ENCODE measurements around the gene DCDC2B. TPM values are rescaled to one million over a fixed set of nuclear protein-coding genes. Genes with fewer than 3 reads are reported as not detected.
"Not testable (repeated sequence)": the region's sequence is repeated elsewhere in the genome, so short reads cannot be mapped to it uniquely, and the experiment has no call there.

DCDC2B gene
- not detected in 2 replicates for total RNA-seq (2014; rRNA removed; shearing (Covaris generic))

DNA sequence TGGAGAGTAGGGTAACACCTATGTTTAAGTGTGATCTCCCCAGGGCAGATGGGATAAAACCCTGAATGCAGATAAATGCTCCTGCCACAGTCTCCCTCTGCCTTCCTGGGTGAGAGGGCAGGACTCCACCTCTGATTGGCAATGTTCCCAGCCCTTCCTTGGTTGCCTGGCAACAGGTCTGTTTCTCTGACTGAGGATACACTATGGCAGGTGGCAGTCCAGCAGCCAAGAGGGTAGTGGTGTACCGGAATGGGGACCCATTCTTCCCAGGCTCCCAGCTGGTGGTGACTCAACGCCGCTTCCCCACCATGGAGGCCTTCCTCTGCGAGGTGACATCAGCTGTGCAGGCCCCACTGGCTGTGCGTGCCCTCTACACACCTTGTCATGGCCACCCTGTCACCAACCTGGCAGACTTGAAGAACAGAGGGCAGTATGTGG lies at the start of gene DCDC2B:
Gene DCDC2B, plus strand, starts transcription at position 199 of the 438 bp plus-strand sequence. Its CDS starts 5 bp downstream, at position 204.
- Histone ChIP-seq H3K4me1 (peaks cover 10% of the 10 kb centered on the region), H3K36me3 (no peaks in the 10 kb centered on the region), H3K27ac (peak within 1 kb of the TSS; percentile 9; the same call in 1 of the 2 replicates), H3K27me3 (no peaks in the 10 kb centered on the region), H3K4me3 (no peak within 1 kb of the TSS), H3K9me3 (replicated peaks) (no peaks in the 10 kb centered on the region)
- DNase-seq = peak; percentile 96

DNA sequence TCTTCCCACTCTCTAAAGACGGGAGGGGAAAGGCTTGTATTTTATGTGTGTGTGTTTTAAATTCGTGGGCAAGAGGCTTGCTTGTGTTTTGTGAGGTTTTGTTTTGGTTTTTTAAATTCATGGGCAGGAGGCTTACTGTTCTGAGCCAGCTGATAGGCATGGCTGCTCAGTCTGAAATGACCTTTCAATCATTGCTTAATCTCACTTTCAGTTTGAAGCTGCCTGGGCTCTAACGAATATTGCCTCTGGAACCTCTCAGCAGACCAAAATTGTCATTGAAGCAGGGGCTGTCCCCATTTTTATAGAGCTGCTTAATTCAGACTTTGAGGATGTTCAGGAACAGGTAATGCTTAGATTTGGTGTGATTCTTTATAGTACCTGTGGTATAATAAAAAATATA lies 49.7 kb upstream of the DCDC2B start:
- no peaks in the 10 kb centered on the region for H3K27me3 ChIP-seq
- no peaks in the 10 kb centered on the region for H3K9me3 ChIP-seq (replicated peaks)
- no peaks in the 10 kb centered on the region for H3K4me1 ChIP-seq
- H3K4me3 ChIP-seq = no peak overlapping the region
- peaks cover 71% of the 10 kb centered on the region for H3K36me3 ChIP-seq
- DNase-seq = no peak
- H3K27ac ChIP-seq = no peak overlapping the region

DNA sequence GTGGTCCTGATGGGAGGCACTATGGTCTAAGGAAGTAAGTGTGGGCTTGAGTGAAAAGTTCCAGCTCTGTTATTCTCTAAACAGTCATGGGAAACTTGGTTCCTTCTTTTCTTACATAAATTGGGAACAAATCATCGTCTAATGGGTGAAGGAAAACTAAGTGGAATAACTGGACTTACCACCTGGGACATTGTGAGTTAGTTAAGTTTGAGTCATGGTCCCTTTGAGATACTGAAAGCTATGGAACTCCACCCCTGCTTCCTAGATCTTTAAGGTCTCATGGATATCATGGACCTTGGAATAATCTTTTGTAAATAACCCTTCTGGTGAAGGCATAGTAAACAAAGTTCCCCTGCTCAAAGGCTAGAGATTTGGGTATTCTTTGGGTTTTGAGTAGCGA lies 45.5 kb upstream of the DCDC2B start:
- H3K4me1 ChIP-seq = no peaks in the 10 kb centered on the region
- H3K36me3 ChIP-seq = peaks cover 64% of the 10 kb centered on the region
- no peak overlapping the region for H3K27ac ChIP-seq
- no peak overlapping the region for H3K4me3 ChIP-seq
- H3K27me3 ChIP-seq = no peaks in the 10 kb centered on the region
- DNase-seq = no peak
- H3K9me3 ChIP-seq (replicated peaks) = no peaks in the 10 kb centered on the region

DNA sequence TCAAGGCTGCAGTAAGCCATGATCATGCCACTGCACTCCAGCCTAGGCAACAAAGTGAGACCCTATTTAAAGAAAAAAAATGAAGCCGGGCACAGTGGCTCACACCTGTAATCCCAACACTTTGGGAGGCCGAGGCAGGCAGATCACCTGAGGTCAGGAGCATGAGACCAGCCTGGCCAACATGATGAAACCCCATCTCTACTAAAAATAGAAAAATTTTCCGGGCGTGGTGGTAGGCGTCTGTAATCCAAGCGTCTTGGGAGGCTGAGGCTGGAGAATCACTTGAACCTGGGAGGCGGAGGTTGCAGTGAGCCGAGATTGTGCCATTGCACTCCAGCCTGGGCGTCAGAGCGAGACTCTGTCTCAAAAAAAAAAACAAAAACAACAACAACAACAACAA lies 43.3 kb upstream of the DCDC2B start:
- not testable (repeated sequence) for H3K27me3 ChIP-seq; H3K4me3 ChIP-seq; DNase-seq; H3K9me3 ChIP-seq (replicated peaks); H3K27ac ChIP-seq; H3K4me1 ChIP-seq
- peaks cover 59% of the 10 kb centered on the region for H3K36me3 ChIP-seq

DNA sequence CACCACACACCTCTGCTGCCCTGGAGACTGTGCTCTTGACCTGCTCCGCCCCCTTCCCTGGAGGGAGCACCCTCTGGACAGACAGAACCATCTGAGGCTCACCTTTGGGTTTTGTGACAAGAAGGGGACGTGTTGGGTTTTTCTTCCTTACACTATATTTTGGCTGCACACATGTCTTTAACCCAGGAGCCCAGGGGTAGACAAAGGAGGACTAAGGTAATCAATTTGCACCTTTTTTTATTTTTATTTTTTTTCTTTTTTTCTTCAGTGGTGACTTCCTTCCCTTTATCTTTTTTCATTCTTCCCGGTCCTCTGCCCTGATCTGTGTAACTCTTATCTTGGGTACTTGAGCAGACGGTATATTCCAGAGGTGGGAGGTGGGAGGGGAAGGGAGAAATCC lies 37.9 kb upstream of the DCDC2B start:
- no peaks in the 10 kb centered on the region for H3K9me3 ChIP-seq (replicated peaks)
- H3K27me3 ChIP-seq = no peaks in the 10 kb centered on the region
- H3K36me3 ChIP-seq = peaks cover 55% of the 10 kb centered on the region
- H3K4me1 ChIP-seq = no peaks in the 10 kb centered on the region
- DNase-seq = no peak
- H3K4me3 ChIP-seq = no peak overlapping the region
- no peak overlapping the region for H3K27ac ChIP-seq

DNA sequence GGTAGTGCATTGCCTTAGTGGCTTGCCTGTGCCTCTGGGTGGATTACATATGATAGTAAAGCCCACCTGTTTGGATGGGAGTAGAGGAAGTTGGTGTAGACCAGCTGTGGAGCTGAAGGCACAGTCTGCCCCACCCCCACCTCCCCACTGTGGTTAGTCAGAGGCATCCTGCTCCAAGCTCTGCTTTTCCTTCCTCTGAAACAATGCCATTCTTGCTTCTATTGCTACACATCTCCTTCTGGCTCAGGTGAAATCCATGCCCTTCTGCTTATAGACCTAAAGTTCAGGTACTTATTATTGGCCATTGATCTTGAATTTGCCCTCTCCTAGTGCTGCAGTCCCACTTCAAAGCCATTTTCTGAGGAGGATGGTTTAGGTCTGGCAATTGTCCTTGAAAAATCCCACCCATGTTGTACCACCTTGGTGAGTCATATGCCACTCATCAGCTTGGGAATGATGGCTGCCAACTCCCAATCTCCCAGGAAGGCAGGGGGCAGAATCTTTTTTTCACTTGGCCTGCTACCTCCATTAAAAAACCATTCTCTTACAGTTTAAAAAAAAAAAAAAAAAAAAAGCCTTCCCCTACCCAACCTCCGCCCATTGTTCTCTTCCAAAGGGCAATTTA lies 36.2 kb upstream of the DCDC2B start:
- Histone ChIP-seq H3K27me3 (no peaks in the 10 kb centered on the region), H3K4me3 (no peak overlapping the region), H3K4me1 (no peaks in the 10 kb centered on the region), H3K9me3 (replicated peaks) (no peaks in the 10 kb centered on the region), H3K27ac (no peak overlapping the region), H3K36me3 (peaks cover 44% of the 10 kb centered on the region)
- no peak for DNase-seq

DNA sequence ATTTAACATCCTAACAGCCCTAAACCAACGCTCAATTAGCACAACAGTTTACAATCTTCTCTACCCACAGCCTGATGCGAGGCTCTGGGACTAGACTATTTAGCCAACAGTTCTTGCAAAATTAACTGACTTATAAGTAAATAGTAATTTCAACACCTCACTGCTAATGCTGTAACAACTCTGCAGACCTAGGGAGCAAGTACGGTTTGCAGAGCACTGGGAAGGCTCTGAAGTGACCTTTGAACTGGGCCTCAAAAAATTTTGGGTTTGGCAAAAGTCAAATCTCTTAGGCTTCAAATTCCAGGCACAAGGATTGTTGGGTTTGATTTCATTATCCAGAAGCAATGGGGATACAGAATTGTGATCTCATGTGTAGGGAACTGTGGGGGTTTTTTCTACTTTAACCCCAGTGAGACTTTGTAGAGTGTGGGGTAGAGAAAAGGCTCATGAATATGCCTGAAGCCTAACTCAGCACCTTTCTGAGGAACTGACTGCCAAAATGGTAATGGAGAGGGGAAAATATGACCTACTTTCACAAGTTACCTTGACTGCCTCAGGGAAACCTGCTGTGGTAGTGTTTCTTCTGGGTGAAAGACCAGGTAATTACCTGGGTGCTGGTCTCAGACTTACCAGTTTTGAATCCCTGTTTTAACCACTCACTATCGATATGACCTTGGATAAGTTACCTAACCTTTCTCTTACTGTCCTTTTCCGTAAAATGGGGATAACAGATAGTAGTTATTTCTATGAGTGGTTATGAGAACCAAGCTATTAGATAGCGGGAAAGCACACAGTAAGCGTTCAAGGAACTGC lies 30.3 kb upstream of the DCDC2B start:
- Histone ChIP-seq H3K36me3 (peaks cover 23% of the 10 kb centered on the region), H3K4me3 (peak overlapping the region; percentile 71), H3K4me1 (peaks cover 10% of the 10 kb centered on the region), H3K27me3 (no peaks in the 10 kb centered on the region), H3K27ac (peak overlapping the region; percentile 79; the same call in 1 of the 2 replicates), H3K9me3 (replicated peaks) (no peaks in the 10 kb centered on the region)
- no peak for DNase-seq

DNA sequence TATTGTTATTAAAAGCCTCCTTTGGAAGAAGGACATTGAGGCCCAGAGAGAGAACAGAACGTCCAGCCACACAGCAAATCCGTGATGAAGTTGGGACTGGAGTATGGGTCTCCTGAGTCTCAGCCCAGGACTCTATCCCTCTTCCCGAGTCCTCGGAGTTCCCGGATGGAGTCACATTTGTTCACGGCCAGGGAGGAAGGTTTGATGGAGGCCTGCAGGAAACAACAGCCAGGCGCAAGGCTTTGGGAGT lies 29.8 kb upstream of the DCDC2B start:
- no peaks in the 10 kb centered on the region for H3K9me3 ChIP-seq (replicated peaks)
- no peaks in the 10 kb centered on the region for H3K27me3 ChIP-seq
- no peak for DNase-seq
- peak overlapping the region; percentile 71 for H3K4me3 ChIP-seq
- peaks cover 26% of the 10 kb centered on the region for H3K36me3 ChIP-seq
- H3K27ac ChIP-seq = peak overlapping the region; percentile 79
- peaks cover 10% of the 10 kb centered on the region for H3K4me1 ChIP-seq

DNA sequence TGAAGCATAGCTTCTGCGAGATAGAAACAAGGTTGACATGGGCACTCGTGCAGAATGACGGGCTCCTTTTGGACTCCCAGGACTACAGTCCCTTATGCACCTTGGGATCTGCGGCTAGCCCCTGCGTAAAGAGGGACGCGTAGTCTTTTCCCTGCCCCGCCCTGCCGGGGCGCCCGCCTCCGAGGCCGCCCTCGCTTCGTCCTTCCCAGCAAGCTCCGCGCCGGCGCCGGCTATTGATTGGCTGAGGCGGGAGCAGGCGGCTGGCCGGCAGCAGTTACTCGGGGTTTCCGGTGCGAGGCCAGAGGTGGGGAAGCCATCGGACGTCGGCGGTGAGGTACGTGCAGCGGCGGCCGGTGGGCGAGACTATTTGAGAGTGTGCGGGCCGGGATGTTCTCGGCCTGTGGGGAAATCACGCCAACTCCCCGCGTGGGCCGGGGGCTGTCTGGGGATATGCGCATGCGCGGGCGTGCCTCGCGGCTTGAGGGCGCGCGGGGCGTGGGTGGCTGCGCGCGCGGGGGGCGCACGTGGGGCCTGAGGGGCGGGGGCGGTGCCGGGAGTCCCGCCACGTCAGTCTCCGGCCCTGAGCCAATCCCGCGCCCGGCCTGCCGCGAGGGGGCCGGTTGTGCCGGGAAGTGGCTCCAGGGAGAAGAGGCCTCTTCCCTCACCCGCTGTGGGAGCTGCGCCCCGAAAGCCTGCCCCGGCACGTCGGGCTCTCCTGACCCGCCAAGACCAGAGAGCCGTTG lies 29.3 kb upstream of the DCDC2B start, which contains the start of gene TXLNA:
Gene TXLNA, plus strand, starts transcription at position 233 of the 743 bp plus-strand sequence. CDS start 671 bp downstream, outside the sequence.
- peak; percentile 96 to 97 for DNase-seq
- no peaks in the 10 kb centered on the region for H3K9me3 ChIP-seq (replicated peaks)
- H3K36me3 ChIP-seq = peaks cover 31% of the 10 kb centered on the region
- H3K27ac ChIP-seq = peak within 1 kb of the TSS; percentile 79
- peaks cover 10% of the 10 kb centered on the region for H3K4me1 ChIP-seq
- H3K4me3 ChIP-seq = peak within 1 kb of the TSS; percentile 71
- H3K27me3 ChIP-seq = no peaks in the 10 kb centered on the region

DNA sequence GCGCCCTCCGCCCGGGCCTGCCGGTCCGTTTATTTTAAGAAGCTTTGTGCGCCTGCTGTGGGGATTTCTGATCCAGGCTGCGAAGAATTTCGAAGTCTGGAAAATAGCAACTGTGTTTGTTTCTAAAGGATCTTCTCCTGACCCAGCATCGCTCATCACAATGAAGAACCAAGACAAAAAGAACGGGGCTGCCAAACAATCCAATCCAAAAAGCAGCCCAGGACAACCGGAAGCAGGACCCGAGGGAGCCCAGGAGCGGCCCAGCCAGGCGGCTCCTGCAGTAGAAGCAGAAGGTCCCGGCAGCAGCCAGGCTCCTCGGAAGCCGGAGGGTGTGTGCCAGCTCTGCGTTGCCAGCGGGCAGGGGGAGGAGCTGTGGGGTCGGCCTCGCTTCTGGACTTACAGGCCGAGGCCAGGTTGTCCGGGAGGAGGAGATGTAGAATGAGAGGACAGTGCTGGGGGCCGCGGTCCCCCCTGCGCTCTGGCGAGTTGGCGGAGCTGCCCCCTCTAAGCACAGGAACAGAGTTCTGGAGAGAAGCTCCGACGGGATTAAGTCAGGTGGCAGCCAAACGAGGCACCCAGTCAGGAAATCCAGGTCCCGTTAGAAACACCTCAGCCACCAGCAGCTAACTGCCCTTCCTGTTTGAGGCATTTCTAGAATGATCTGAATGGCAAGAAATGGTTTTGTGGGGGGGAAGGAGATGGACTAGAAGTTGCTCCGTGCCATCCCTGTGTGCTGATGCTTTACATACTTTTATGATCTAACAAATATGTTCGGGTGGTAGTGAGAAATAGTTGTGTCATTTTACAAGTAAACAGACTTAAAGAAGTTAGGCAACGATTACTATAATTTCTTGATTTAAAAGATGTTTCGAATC lies 28.5 kb upstream of the DCDC2B start:
- DNase-seq = peak; percentile 67 to 69
- Histone ChIP-seq H3K27me3 (no peaks in the 10 kb centered on the region), H3K4me1 (peaks cover 10% of the 10 kb centered on the region), H3K27ac (peak overlapping the region; percentile 79), H3K4me3 (peak overlapping the region; percentile 71), H3K9me3 (replicated peaks) (no peaks in the 10 kb centered on the region), H3K36me3 (peaks cover 37% of the 10 kb centered on the region)

DNA sequence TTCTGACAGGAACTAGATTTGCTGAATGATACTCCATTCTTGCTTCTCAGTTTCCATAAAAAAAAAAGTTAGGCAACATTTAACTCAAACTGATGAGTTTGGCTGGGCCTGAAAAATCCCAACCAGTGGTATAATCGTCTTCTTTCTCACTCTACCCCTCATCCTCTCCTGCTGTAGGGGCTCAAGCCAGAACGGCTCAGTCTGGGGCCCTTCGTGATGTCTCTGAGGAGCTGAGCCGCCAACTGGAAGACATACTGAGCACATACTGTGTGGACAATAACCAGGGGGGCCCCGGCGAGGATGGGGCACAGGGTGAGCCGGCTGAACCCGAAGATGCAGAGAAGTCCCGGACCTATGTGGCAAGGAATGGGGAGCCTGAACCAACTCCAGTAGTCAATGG lies 27.8 kb upstream of the DCDC2B start:
- Histone ChIP-seq H3K27ac (no peak overlapping the region), H3K27me3 (no peaks in the 10 kb centered on the region), H3K4me1 (peaks cover 10% of the 10 kb centered on the region), H3K36me3 (peaks cover 43% of the 10 kb centered on the region), H3K9me3 (replicated peaks) (no peaks in the 10 kb centered on the region), H3K4me3 (peak overlapping the region; percentile 71)
- no peak for DNase-seq

DNA sequence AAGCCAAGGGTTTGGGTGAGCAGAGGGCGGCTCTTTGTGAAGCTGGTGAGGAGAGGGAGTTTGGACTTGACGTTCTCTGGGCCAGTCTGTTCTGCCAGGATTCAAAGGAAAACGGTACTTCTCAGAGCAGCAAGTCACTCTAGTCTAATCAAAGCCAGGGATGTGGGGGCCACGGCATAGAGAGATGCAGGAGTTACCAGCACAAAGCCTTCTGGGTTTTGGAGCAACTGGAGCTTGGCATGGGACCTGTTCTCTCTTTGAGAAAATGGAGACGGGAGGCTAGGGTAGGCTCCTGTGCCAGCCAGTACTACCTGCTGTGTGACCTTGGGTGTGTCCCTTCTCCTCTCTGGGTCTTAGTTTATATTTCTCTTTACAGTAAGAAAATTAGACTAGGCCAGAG lies 27.3 kb upstream of the DCDC2B start:
- Histone ChIP-seq H3K9me3 (replicated peaks) (no peaks in the 10 kb centered on the region), H3K36me3 (peaks cover 47% of the 10 kb centered on the region), H3K4me1 (peaks cover 10% of the 10 kb centered on the region), H3K27me3 (no peaks in the 10 kb centered on the region), H3K27ac (no peak overlapping the region), H3K4me3 (no peak overlapping the region)
- DNase-seq = no peak

DNA sequence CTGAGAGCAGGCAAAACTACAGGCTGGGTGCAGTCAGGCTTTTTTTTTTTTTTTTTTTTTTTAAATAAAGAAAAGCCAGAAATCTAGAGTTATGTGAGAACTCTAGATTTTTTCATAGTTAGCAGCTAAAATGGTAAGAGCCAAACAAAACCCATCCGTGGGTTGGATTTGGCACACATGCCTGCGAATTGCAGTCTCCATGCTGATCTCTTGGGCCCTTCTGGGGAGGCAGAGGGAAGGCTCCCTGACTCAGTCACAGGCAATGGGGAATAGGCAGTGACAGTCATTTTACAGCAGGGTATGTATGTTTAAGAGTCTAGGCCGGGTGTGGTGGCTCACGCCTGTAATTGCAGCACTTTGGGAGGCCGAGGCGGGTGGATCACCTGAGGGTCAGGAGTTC lies 26.8 kb upstream of the DCDC2B start:
- Histone ChIP-seq H3K4me1 (peaks cover 10% of the 10 kb centered on the region), H3K27me3 (no peaks in the 10 kb centered on the region), H3K36me3 (peaks cover 50% of the 10 kb centered on the region), H3K9me3 (replicated peaks) (no peaks in the 10 kb centered on the region), H3K4me3 (no peak overlapping the region), H3K27ac (no peak overlapping the region)
- DNase-seq = no peak

DNA sequence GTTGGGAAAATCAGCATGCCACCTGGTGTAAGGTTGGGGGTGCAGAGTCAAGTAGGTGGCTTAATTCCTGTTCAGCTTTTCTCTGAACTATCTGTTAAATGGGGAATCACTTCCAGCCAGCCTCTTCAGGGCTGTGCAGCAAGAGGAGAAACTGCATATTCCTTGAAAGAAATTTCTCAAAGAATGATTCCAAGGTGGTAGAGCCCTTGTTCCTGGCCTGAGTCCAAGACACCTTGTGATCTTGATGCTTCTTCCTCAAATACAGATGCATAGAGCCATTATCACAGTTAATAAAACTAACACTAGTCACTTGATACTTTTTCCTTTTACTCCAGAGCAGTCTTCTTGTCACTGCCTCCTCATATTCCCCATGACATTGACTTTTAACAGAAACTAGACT lies 24.2 kb upstream of the DCDC2B start:
- Histone ChIP-seq H3K27me3 (no peaks in the 10 kb centered on the region), H3K27ac (no peak overlapping the region), H3K4me1 (peaks cover 10% of the 10 kb centered on the region), H3K36me3 (peaks cover 75% of the 10 kb centered on the region), H3K9me3 (replicated peaks) (no peaks in the 10 kb centered on the region), H3K4me3 (no peak overlapping the region)
- no peak for DNase-seq

All from SJCRH30 (cell line).